HG03342 (cell line): Measurements from ENCODE around the gene EPDR1.

ENCODE experiments used
- ATAC-seq: cut with Tn5 transposase; IDR thresholded peaks from one replicate; pipeline ENCODE4 v1.9.1; 2021; ENCODE audit warnings: mild to moderate bottlenecking, moderate library complexity; ENCODE audit not compliant: unreplicated experiment

EPDR1 gene

DNA sequence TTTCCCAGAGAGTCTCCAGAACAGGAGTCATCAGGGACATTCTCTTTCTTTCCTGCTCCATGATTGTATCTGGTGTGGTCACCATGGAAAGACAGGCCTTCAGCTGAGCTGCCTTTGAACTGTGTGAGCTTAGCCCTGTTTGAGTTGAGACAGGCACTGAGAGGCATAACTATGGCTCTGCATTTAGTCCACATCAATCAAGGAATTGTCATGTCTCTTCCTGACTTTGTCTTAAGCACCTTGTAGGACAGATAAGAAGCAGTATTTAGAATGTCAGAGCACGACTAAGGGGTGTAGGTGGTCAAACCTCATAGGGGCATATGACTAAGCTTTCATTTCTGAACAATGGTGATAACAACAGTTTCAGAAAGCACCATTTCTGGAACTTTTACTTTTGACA is 53.5 kb downstream of the EPDR1 start:
- no peak for ATAC-seq

DNA sequence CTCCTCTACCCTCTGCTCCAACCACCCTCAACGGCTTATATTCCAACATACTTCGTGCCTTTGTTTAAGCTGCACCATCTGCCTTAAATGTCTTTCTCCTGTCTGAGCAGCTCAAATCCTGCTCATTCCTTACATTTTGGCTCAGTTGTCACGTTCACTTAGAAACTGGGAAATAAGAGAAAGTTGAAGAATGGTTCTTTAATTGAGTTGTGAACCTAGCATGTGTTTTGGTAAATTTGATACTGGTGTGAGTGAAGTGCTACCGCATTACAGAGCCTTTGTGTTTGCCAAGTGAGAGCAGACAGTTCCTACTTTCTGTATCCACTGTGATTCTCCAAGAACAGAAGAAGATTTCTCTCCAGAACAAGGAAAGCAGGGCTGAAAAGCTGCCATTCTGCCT is 54.3 kb downstream of the EPDR1 start:
- no peak for ATAC-seq

DNA sequence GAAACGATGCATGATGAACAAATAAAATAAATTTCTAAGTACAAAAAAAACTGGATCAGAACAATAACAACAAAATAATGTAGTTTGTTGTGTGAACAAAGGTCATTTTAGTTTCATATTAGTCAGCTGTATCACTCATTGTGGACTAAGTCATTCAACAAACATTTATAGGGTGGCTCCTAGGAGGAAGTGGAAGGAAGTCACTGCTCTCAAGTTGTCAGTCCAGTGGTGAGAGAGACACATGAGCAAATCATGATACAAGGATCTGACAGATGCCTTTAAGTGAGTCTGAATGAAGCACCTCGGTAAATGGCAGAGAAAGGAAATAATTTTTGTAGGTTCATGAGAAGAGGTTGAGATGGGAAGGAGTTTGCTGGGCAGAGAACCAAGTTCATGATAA is 56.8 kb downstream of the EPDR1 start:
- ATAC-seq, result no peak

DNA sequence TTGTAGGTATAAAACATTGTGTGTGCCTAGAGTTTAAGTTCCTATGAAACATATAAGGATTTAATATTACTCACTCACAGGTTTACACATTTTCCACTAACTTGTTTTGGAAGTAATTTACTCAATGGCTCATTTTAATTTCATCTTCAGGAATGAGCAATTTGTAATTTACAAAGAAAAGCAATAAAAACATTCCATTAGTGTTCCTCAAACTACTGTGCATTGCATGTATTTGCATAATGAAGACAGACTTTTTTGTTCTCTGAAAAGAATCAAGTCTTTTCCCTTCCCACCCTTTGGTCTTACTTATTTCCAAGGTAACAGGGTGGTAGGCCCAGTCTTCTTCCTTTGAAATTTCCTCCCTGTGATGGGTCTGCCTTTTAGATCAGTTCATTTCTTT is 61.2 kb downstream of the EPDR1 start:
- ATAC-seq, result no peak

DNA sequence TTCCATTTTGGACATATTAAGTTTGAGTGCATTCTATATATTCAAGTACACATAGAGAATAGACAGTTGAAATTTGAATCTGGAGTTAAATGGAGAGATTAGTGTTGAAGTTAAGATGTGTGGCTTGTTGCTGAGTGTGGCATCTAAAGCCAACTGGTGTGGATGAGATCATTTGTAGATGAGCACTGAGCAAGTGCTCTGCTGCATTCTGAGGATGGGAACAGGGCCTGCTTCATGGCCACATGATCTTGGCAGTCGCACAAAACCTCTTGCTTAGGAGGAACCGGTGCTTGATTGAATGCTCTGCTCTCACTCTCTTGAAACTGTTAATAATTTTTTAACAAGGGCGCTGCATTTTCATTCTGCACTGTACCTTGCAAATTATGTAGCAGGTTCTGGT is 62.0 kb downstream of the EPDR1 start:
- no peak for ATAC-seq

DNA sequence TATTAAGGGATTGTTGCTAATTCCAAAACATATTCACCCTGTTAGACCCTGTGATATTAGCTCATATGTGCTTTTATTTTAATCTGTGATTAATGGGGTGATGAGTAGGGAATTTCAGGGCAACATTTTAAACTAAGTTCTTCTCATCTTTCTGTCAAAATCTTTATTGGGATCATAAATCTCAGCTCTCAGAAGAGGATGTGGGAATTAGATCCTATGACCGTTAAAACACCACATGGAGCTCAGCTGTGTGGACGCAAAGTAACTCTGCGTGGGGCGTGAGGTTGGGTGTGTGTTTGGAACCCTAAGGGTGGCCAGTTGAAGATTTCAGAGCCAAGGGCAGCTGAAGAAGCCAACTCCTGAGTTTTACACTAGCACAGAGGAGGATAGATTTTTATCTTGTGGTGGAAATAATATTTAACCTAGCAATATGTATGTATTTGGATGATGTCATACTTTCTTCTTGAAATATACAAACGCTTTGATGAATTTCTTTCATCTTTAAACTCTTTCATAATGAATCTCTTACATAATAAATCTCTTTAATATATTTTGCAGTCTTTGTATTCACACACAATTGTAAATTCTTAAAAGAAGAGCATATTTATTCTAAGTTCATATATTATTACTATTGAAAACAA is 64.4 kb downstream of the EPDR1 start:
- ATAC-seq, result no peak

DNA sequence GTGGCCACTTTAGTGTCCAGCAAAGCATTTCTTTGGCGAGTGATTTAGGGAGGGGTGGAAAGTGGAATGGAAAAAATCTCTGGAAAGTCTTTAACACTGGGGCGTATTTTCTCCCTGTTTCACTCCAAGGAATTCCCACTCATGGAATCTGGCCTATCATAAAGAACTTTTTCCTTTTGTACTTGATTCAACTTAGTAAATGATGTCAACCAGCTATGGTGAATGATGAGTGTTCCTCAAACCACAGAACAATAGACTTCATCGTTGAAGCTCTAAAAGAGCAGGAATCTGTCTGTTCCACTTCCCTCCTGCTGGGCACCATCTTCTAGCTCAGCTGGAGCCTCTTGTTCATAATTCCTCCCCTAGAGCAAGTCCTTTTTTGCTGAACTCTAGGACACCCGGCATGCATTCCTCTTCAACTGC is 66.5 kb downstream of the EPDR1 start:
- ATAC-seq, result no peak

DNA sequence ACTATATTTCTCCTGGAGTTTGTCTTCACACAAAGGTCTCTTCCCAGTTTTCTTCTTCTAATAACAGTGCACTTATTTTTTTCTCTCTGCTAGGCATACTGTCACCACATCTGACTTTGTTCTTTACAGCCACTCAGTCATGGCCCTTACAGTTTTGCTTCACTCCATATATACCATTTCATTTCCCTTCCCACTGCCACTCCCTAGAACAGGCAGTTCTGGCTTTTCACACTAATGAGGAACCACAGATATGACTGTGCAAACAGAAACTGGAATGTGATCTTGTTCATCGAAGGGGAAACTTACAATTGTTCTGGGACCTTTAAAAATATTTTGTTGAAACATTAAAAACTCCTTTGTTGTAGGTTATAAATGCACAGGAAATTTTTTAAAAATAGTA is 67.3 kb downstream of the EPDR1 start:
- ATAC-seq, result no peak

DNA sequence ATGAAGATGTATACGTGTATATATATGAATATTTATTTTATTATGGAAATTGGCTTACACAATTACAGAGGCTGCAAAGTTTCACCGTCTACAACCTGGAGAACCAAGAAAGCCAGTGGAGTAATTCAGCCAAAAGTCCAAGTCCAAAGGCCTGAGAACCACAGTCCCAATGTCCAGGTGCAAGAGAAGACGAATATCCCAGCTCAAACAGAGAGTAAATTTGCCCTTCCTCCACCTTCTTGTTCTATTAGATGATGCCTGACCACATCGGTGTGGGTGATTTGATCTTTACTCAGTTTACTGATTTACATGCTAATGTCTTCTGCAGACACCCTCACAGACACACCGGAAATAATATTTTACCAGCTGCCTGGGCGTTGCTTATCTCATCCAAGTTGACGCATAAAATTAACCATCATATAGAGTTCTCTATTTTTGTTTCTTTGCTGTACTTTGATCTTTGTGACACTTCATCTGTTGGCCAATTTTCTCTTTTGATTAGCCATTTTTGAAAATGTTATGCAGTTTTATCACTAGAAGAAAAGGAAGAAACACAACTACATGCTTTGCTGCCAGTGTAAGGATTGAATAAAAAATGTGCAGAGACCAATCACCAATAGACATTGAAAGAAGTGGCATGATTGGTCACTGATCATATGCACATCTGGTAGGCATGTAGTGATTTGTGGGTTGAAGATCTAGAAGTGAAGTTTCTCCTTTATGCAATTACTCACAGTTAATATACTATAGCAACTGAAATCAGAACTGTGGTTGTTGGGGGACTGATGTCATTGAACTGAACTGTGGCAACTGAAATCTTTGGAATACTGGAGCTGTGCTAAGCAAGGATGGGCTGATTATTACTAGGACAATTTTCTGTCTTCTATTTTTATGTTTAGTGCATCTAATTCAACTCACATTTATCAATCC is 68.5 kb downstream of the EPDR1 start:
- no peak for ATAC-seq

DNA sequence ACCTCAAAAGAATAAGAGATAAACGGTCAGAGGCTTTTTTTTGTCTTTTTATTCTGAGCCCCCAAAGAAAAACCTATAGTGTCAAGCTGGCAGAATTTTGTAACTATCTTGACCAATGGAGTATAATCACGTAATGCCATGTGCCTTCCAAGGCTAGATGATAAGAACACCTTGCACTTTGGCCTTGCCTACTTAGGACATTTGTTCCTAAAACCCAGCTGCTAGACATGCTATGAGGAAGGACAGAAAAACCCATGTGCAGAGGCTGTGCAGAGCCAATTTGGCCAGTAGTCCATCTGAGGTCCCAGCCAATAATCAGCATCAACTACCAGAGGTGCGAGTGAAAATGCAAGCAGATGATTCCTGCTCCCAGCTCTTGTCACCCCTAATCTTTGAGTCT is 69.9 kb downstream of the EPDR1 start:
- ATAC-seq, result no peak

DNA sequence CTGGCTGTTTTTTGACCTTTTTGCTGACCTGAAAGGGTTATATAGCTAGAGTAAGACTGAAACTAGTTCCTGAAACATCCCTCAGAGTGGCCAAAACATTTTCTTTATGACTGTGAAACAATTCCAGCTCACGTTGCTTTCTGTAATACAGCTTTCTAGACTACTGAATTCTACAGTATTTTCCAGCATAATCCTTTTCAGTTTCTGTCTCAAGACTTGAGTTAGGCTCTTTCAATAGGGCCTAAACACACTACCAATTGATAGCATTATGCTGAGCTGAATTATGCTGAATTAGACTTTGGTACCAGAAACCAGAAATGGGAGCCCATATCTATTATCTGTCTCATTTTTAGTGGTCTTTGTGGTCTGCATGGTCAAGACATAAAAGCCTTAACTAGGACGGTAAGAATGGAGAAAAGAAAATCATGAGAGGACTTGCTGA is 72.6 kb downstream of the EPDR1 start:
- no peak for ATAC-seq

DNA sequence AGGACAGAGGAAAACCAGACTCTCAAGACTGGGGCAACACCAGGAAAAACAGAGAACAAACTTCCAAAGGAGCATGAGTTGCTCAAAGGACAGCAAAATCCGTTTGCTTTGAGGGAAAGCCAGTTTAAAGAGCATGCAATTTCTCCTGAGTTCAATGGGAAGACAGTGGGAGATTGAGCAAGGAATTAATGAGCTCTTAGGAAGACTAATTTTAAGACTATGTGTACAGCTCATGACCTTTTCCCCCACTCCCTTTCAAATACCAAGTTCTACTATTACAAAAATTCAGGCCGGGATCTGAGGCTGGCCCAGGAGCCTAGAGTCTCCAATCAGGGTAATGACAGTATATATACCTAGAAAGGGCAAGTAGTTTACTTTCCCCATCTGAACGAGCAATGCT is 79.2 kb downstream of the EPDR1 start:
- ATAC-seq, result no peak

DNA sequence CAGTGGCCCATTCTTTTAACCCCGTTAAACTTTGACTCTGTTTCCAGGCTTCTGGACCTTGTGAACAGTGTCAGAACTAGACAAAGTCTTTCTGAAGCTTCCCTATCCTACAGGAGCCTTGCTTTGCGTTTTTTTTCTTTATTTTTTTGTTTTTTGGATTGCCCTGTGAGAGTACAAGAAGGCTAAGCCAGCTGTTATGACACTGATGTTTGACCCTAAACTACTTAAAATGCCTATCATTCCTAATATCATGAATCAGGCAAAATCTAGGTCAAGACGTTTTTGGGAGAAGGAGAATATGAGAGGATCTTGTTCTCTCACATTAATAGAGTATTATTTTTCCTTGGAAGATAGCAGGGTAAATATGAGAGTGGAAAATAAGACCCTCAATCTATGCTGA is 79.8 kb downstream of the EPDR1 start:
- ATAC-seq, result no peak
